Caco-2 (cell line): ENCODE results near the gene MECR. TPM values are rescaled to one million over a fixed set of nuclear protein-coding genes. Genes with fewer than 3 reads are reported as not detected.

Experiments used
- BruUV-seq: library from RNA; stranded (reverse); fragments of 400-500 nt; replicated peaks from 2 replicates; lab custom pipeline; 2021; lab: Mats Ljungman, UMichigan
- CTCF ChIA-PET: fragments of 300-600 bp; sonication (Branson Sonifier 250); formaldehyde crosslinking; loops from one replicate; lab custom pipeline; 2022; ENCODE audit warnings: antibody characterized with exemption; lab: Charles Lee
- POLR2A ChIA-PET: fragments of 300-600 bp; sonication (Branson Sonifier 250); formaldehyde crosslinking; loops from one replicate; lab custom pipeline; 2022; ENCODE audit warnings: antibody characterized with exemption; lab: Charles Lee
- DNase-seq, 2 experiments: peaks; one replicate each; pipeline versions ENCODE4 v3.0.0 to v3.0.0-alpha.2; 2020 to 2022
- H3K27me3 ChIP-seq: replicated peaks from 2 replicates; pipeline ENCODE4 v1.6.0; 2011; ENCODE audit warnings: low read length; ENCODE audit not compliant: control insufficient read depth, insufficient read depth
- H3K36me3 ChIP-seq: 2 replicates; pipeline ENCODE4 v1.5.1; 2011; ENCODE audit warnings: low read length; ENCODE audit not compliant: control insufficient read depth, insufficient read depth
- H3K4me1 ChIP-seq: fragments of 250-450 bp; sonication (Bioruptor Pico); 2 replicates; pipeline ENCODE4 v1.5.1; 2020; ENCODE audit warnings: mild to moderate bottlenecking
- H3K4me3 ChIP-seq: 2 replicates; pipeline ENCODE4 v1.5.1; 2011; ENCODE audit warnings: low read depth, mild to moderate bottlenecking, control low read depth, low read length
- H3K9me3 ChIP-seq: fragments of 250-450 bp; sonication (Bioruptor Pico); 2 replicates; pipeline ENCODE4 v1.5.1; 2020; ENCODE audit warnings: mild to moderate bottlenecking, moderate library complexity
- H3K27ac Mint-ChIP-seq: one replicate; pipeline ENCODE4 v1.8.0; 2022; ENCODE audit warnings: mixed read lengths; ENCODE audit not compliant: unreplicated experiment
- H3K27me3 Mint-ChIP-seq: one replicate; pipeline ENCODE4 v1.8.0; 2022; ENCODE audit warnings: mixed read lengths; ENCODE audit not compliant: insufficient read depth, unreplicated experiment
- H3K36me3 Mint-ChIP-seq: one replicate; pipeline ENCODE4 v1.8.0; 2022; ENCODE audit warnings: mild to moderate bottlenecking, mixed read lengths; ENCODE audit not compliant: insufficient read depth, unreplicated experiment
- H3K4me1 Mint-ChIP-seq: one replicate; pipeline ENCODE4 v1.8.0; 2022; ENCODE audit warnings: low read depth, mixed read lengths; ENCODE audit not compliant: unreplicated experiment
- H3K4me3 Mint-ChIP-seq: one replicate; pipeline ENCODE4 v1.8.0; 2022; ENCODE audit warnings: mild to moderate bottlenecking, moderate library complexity, mixed read lengths; ENCODE audit not compliant: unreplicated experiment
- H3K9me3 Mint-ChIP-seq: one replicate; pipeline ENCODE4 v1.8.0; 2022; ENCODE audit warnings: mixed read lengths; ENCODE audit not compliant: unreplicated experiment
- intact Hi-C: fragments of 100-400 bp; cut with micrococcal nuclease; formaldehyde crosslinking; loops from one replicate; pipeline ENCODE4 v1.10.0; 2022; ENCODE audit not compliant: unreplicated experiment
- total RNA-seq: library from RNA; stranded (reverse); gene quantifications from 2 replicates; pipeline ENCODE4 v1.2.3, GENCODE V29; 2022
- TF ChIP-seq, protein P1 (sequence below), 2 experiments: fragments of 200-600 bp in 1 of 2; IDR thresholded peaks; 1 replicate in 1 of 2; 2 replicates in 1 of 2; pipeline versions ENCODE4 v1.5.1 to v1.8.0; 2011 to 2022; ENCODE audit warnings: antibody characterized with exemption in 1 of 2, control low read depth in 1 of 2, inconsistent platforms in 1 of 2, low read depth in 1 of 2, low read length in 1 of 2, mild to moderate bottlenecking in 1 of 2, moderate library complexity in 1 of 2; ENCODE audit not compliant: insufficient read depth in 1 of 2, severe bottlenecking in 1 of 2, unreplicated experiment in 1 of 2

MECR gene
- total RNA-seq, 1 experiment from 2014 or later, result 23.1 TPM

DNA sequence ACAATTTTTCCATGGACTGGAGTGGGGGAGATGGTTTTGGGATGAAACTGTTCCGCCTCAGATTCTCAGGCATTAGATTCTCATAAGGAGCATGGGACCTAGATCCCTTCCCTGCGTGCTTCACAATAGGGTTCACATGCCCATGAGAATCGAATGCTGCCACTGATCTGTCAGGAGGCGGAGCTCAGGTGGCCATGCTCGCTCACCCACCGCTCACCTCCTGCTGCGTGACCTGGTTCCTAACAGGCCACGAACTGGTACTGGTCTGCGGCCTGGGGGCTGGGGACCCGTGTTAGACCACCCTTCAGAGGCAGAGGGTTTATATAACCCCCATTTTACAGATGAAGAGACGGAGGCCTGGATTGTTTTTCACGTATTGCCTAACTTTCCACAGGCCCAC is 32.7 kb downstream of the MECR start:
- H3K4me1 ChIP-seq, result peaks cover 13% of the 10 kb centered on the region

GRCh38 chr1:29197590-29197924 is 33.2 kb downstream of the MECR start:
- Mint-ChIP-seq H3K4me1 (no peaks in the 10 kb centered on the region), H3K9me3 (no peaks in the 10 kb centered on the region), H3K27ac (no peak overlapping the region), H3K36me3 (peaks cover 12% of the 10 kb centered on the region), H3K4me3 (no peak overlapping the region), H3K27me3 (no peaks in the 10 kb centered on the region)
- no peak overlapping the region for H3K4me3 ChIP-seq
- H3K36me3 ChIP-seq, result no peaks in the 10 kb centered on the region
- no TSS peak for BruUV-seq
- ChIA-PET CTCF (interaction anchor here (0.6 to 1.6 kb wide), 15 partner anchors 11 to 323 kb away, joined by 3 to 28 read pairs (median 4); partner anchors contain the start of genes SRSF4 and TMEM200B), POLR2A (interaction anchor here (0.7 to 1.9 kb wide), 2 partner anchors 16 to 74 kb away, joined by 3 to 15 read pairs; partner anchors contain the start of gene SRSF4)
- peak; percentile 53 to 55 for DNase-seq
- TF ChIP-seq, protein P1, sequence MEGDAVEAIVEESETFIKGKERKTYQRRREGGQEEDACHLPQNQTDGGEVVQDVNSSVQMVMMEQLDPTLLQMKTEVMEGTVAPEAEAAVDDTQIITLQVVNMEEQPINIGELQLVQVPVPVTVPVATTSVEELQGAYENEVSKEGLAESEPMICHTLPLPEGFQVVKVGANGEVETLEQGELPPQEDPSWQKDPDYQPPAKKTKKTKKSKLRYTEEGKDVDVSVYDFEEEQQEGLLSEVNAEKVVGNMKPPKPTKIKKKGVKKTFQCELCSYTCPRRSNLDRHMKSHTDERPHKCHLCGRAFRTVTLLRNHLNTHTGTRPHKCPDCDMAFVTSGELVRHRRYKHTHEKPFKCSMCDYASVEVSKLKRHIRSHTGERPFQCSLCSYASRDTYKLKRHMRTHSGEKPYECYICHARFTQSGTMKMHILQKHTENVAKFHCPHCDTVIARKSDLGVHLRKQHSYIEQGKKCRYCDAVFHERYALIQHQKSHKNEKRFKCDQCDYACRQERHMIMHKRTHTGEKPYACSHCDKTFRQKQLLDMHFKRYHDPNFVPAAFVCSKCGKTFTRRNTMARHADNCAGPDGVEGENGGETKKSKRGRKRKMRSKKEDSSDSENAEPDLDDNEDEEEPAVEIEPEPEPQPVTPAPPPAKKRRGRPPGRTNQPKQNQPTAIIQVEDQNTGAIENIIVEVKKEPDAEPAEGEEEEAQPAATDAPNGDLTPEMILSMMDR (IDR thresholded peaks at IDR 0.05; ENCODE audit: insufficient read depth in 1 of 2, low read depth in 1 of 2, low read length in 1 of 2, severe bottlenecking in 1 of 2, unreplicated experiment in 1 of 2), result peak; percentile 29 to 46
- no peaks in the 10 kb centered on the region for H3K27me3 ChIP-seq
- no peaks in the 10 kb centered on the region for H3K9me3 ChIP-seq
- intact Hi-C loops, result loop anchor here (1.0 kb wide), 1 partner anchor 315 kb away; no protein-coding TSS in a partner anchor
- H3K4me1 ChIP-seq, result peaks cover 12% of the 10 kb centered on the region

More for the DNA sequence above, 32.7 kb downstream of the MECR start:
- intact Hi-C loops, result loop anchor here (1.0 kb wide), 1 partner anchor 316 kb away; no protein-coding TSS in a partner anchor
- Mint-ChIP-seq H3K9me3 (no peaks in the 10 kb centered on the region), H3K36me3 (peaks cover 12% of the 10 kb centered on the region), H3K4me3 (no peak overlapping the region), H3K27ac (no peak overlapping the region), H3K27me3 (no peaks in the 10 kb centered on the region), H3K4me1 (no peaks in the 10 kb centered on the region)
- no TSS peak for BruUV-seq
- TF ChIP-seq, protein P1 (IDR thresholded peaks at IDR 0.05; ENCODE audit: insufficient read depth in 1 of 2, low read depth in 1 of 2, low read length in 1 of 2, severe bottlenecking in 1 of 2, unreplicated experiment in 1 of 2), result no peak
- DNase-seq, result no peak
- no peaks in the 10 kb centered on the region for H3K27me3 ChIP-seq
- ChIA-PET POLR2A (interaction anchor here (0.7 to 1.9 kb wide), 2 partner anchors 16 to 75 kb away, joined by 3 to 15 read pairs; partner anchors contain the start of gene SRSF4), CTCF (interaction anchor here (0.6 to 1.6 kb wide), 13 partner anchors 10 to 321 kb away, joined by 3 to 28 read pairs (median 5); partner anchors contain the start of genes SRSF4 and TMEM200B)
- no peaks in the 10 kb centered on the region for H3K9me3 ChIP-seq
- no peak overlapping the region for H3K4me3 ChIP-seq
- no peaks in the 10 kb centered on the region for H3K36me3 ChIP-seq

DNA sequence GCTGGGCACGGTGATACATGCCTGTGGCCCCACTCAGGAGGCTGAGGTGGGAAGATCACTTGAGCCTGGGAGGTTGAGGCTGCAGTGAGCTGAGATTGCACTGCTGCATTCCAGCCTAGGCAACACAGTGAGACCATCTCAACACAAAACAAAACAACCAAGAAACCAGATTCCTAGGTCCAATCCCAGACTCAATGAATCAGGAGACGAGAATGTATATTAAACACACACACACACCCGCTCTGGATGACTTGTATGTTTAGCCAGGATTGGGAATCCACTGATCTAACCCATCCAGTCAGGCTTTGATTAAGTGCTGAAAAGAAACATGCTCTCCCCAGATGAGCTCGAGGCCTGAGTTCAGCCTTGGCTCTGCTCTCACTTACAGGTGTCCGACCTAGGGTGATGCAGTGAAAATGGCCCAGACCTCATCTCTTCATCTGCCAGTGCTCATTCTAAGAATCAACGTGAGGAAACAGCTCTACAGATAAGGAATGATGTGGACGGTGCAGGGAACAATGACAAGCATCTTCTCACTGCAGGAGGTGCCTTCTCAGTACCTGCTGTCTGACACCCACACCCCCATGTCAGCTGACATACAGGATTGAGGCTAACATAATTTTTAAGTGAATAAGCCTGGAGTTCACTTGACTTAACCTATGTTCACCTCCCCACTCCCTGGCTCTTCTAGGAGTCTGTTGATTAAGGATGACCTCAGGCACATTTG is 33.7 kb downstream of the MECR start:
- intact Hi-C loops, result loop anchor here (1.0 kb wide), 1 partner anchor 315 kb away; no protein-coding TSS in a partner anchor
- no peak for DNase-seq

More for the DNA sequence above, 33.7 kb downstream of the MECR start:
- ChIA-PET POLR2A (interaction anchor here (0.7 to 1.9 kb wide), 2 partner anchors 15 to 74 kb away, joined by 3 to 15 read pairs; partner anchors contain the start of gene SRSF4), CTCF (interaction anchor here (0.6 to 1.6 kb wide), 14 partner anchors 10 to 323 kb away, joined by 3 to 28 read pairs (median 4); partner anchors contain the start of genes SRSF4 and TMEM200B)
- BruUV-seq, result no TSS peak
- Mint-ChIP-seq H3K36me3 (peaks cover 15% of the 10 kb centered on the region), H3K9me3 (no peaks in the 10 kb centered on the region), H3K4me1 (no peaks in the 10 kb centered on the region), H3K27me3 (no peaks in the 10 kb centered on the region), H3K27ac (no peak overlapping the region), H3K4me3 (no peak overlapping the region)
- H3K27me3 ChIP-seq, result no peaks in the 10 kb centered on the region
- TF ChIP-seq, protein P1 (IDR thresholded peaks at IDR 0.05; ENCODE audit: insufficient read depth in 1 of 2, low read depth in 1 of 2, low read length in 1 of 2, severe bottlenecking in 1 of 2, unreplicated experiment in 1 of 2), result no peak
- no peaks in the 10 kb centered on the region for H3K36me3 ChIP-seq
- no peak overlapping the region for H3K4me3 ChIP-seq
- H3K9me3 ChIP-seq, result no peaks in the 10 kb centered on the region
- H3K4me1 ChIP-seq, result peaks cover 7% of the 10 kb centered on the region
